ENCODE results near the gene RETN. TPM values are rescaled to one million over a fixed set of nuclear protein-coding genes. Genes with fewer than 3 reads are reported as not detected.

The RETN gene
- polyA plus RNA-seq, 2 of the 4 experiments (the other 2 are of a cell fraction): not detected

GRCh38 chr19:7652061-7652641 is 16.7 kb upstream of the RETN start:
- no peak for FAIRE-seq

GRCh38 chr19:7654401-7654800 is 14.4 kb upstream of the RETN start:
- WGBS (ENCODE audit: missing lambda C conversion rate): 63% methylated on average over 8 of the region's 8 CpGs
- Histone ChIP-seq H3K4me2 (no peak overlapping the region), H3K9me3 (no peaks in the 10 kb centered on the region), H3K27ac (no peak overlapping the region), H3K4me3 (no peak overlapping the region), H3K4me1 (no peaks in the 10 kb centered on the region)
- no peak for ATAC-seq
- ChIA-PET POLR2A (no interaction called here), CTCF (interaction anchor here (1.2 to 3.2 kb wide), 4 partner anchors 26 to 144 kb away, joined by 3 to 21 read pairs (median 7); partner anchors contain the start of gene TRAPPC5)
- no peak for FAIRE-seq
- no peak for DNase-seq (ENCODE audit: low read depth in 1 of 2, low spot score in 1 of 2)
- TF ChIP-seq FOXS1 (CRISPR knock-in tag; IDR thresholded peaks at IDR 0.05): no peak
- TF ChIP-seq EHMT2 (IDR thresholded peaks at IDR 0.05; ENCODE audit: low read depth): no peak
- TF ChIP-seq NFE2L2 (conservative IDR thresholded peaks at IDR 0.05; ENCODE audit: low read length): no peak
- no peak for TF ChIP-seq RFX5 (IDR thresholded peaks at IDR 0.05)
- TF ChIP-seq BHLHE40 (IDR thresholded peaks at IDR 0.05; ENCODE audit: low read depth, low read length): no peak
- no peak for TF ChIP-seq ESRRA (IDR thresholded peaks at IDR 0.05; ENCODE audit: borderline replicate concordance, low read length)
- no peak for TF ChIP-seq HOXA7 (CRISPR knock-in tag; IDR thresholded peaks at IDR 0.05)
- TF ChIP-seq HMGXB4 (CRISPR knock-in tag; IDR thresholded peaks at IDR 0.05; ENCODE audit: borderline replicate concordance): no peak
- no peak for TF ChIP-seq TP53 (CRISPR knock-in tag; IDR thresholded peaks at IDR 0.05)
- TF ChIP-seq USF2 (IDR thresholded peaks at IDR 0.05): no peak
- TF ChIP-seq ZC3H11A (IDR thresholded peaks at IDR 0.05): no peak
- no peak for TF ChIP-seq NPAS2 (CRISPR knock-in tag; IDR thresholded peaks at IDR 0.05; ENCODE audit: borderline replicate concordance)
- no peak for TF ChIP-seq RAD21 (conservative IDR thresholded peaks at IDR 0.05 in 1 of 2, IDR thresholded peaks at IDR 0.05 in 1 of 2)
- no peak for TF ChIP-seq ATOH8 (CRISPR knock-in tag; IDR thresholded peaks at IDR 0.05; ENCODE audit: low read depth)
- TF ChIP-seq EP300 (IDR thresholded peaks at IDR 0.05): no peak
- TF ChIP-seq CBX8 (IDR thresholded peaks at IDR 0.05): no peak
- no peak for TF ChIP-seq PHF8 (IDR thresholded peaks at IDR 0.05; ENCODE audit: borderline replicate concordance, low read depth)

More at GRCh38 chr19:7652061-7652641, 16.7 kb upstream of the RETN start:
- WGBS (ENCODE audit: missing lambda C conversion rate): 3% methylated on average over 28 of the region's 28 CpGs
- H3K27ac ChIP-seq: peak overlapping the region; percentile 32 to 76; a peak in 5 of 6 replicates
- no peaks in the 10 kb centered on the region for H3K9me3 ChIP-seq
- no peaks in the 10 kb centered on the region for H3K4me1 ChIP-seq
- ChIA-PET CTCF (interaction anchor here (0.6 to 2.1 kb wide), 24 partner anchors 9 to 1349 kb away, joined by 3 to 16 read pairs (median 4); partner anchors contain the start of genes PET100, RETN and XAB2), POLR2A (no interaction called here)
- H3K4me2 ChIP-seq: peak overlapping the region; percentile 71
- peak; percentile 76 to 84 for ATAC-seq
- peak overlapping the region; percentile 31; the same call in 1 of the 3 replicates for H3K4me3 ChIP-seq
- TF ChIP-seq CTCF (IDR thresholded peaks at IDR 0.05) (peak; percentile 88), JUN (IDR thresholded peaks at IDR 0.05) (0 out of 5 replicates have a peak, but pooled peaks of 1 of the 2 experiments have one; percentile 24), CHD2 (IDR thresholded peaks at IDR 0.05; ENCODE audit: low read length, partially characterized antibody) (no peak), CEBPB (IDR thresholded peaks at IDR 0.05) (peak; percentile 50 to 64; a peak in 3 of 4 replicates), PHF8 (IDR thresholded peaks at IDR 0.05; ENCODE audit: borderline replicate concordance, low read depth) (no peak), NPAS2 (CRISPR knock-in tag; IDR thresholded peaks at IDR 0.05; ENCODE audit: borderline replicate concordance) (no peak), MAX (IDR thresholded peaks at IDR 0.05) (0 out of 2 replicates have a peak, but pooled peaks have one; percentile 23), RAD21 (conservative IDR thresholded peaks at IDR 0.05 in 1 of 2, IDR thresholded peaks at IDR 0.05 in 1 of 2) (peak; percentile 44 to 59; a peak in 4 of 5 replicates), SMC3 (IDR thresholded peaks at IDR 0.05) (peak; percentile 86)
- DNase-seq (ENCODE audit: low read depth in 1 of 2, low spot score in 1 of 2): peak; percentile 75 to 85
